GM19193 (cell line): ENCODE data around the gene ABCG1.

Experiments
- POLR2A ChIP-seq: IDR thresholded peaks from 4 replicates; pipeline ENCODE4 v1.6.1; 2011; ENCODE audit not compliant: insufficient read depth, insufficient read length; ENCODE audit errors: extremely low read depth

The ABCG1 gene

DNA sequence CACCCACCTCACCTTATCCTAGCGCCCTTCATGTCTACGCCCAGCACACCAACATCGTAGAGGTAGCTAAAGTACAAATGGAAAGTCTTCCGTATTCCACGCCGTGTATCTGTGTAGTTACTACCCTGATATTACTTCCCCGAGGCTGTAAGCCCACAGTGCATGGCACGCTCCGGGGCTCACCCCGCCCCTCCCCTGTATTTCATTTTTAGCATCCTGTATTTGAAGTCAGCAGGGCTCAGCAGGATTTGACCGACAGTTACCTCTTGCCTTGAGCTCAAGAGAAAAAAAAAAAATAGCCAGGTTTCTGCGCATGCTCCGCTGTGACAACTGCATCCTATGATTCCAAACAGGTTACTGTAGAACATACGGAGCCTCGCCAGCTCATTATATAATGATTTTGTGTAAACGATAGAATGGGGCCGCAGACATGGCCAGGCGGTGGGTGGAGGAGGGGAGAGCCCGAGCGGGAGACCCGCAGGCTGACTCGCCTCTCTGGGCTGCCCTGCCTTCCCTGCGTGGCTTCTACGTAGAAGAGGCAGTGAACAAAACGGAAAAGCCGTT, 1.3 kb downstream of the ABCG1 start:
- peak; percentile 51 for TF ChIP-seq POLR2A

- no peak for TF ChIP-seq POLR2A
Observed at GRCh38 chr21:42221581-42222345, 2.8 kb downstream of the ABCG1 start.

DNA sequence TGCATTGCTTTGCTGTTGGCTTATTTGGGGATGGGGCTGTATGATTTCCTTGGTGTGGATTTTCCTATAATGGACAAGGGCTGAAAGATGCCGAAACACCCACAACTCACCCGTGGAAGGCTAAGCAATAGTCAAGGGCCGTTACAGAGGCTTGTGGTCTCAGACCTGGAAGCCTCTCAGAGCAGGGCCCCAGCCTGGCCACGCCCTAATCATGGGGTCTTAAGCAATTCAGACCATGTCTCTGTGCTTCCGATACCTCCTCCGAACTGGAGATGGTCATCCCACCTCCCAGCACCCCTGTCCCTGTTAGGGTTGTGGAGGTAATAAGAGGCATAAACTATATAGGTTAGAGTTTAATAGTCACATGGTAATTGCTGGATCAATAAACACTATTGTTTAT, 3.4 kb downstream of the ABCG1 start:
- no peak for TF ChIP-seq POLR2A

GRCh38 chr21:42222821-42223390, 4.0 kb downstream of the ABCG1 start:
- TF ChIP-seq POLR2A: no peak

DNA sequence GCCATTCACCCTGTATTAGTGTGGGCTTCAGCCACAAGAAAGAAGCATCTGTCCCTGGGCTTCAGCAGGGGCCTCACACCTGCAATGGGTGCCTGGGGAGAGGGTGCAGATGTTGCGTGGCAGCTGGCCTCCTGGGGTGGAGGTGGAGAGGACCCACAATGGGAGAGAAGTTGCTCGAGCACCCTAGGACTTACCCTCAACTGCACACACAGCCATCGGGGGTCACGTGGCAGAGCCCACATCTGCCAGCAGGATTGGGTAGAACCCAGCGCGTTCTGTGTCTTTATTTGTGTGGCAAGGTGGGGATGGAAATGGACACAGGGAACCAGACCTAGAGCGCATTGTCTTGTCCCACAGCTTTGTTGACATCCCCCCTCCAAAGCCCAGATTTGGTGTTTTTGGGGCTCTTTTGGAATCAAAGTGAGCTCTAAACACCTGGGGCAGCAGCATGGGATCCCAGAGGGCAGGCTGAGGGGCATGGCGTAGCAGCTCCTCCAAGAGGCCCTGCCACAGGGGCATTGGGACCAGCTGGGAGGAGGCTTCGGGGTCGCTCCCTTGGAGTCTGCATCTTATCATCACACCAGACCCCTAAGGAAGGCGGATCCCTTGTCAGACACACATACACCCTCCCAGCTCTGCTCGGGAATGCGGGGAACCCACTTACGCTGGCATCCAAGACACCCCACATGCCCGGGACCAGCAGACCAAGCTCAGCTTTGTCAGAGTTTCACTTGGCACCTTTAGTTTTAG, 5.1 kb downstream of the ABCG1 start:
- TF ChIP-seq POLR2A: no peak

DNA sequence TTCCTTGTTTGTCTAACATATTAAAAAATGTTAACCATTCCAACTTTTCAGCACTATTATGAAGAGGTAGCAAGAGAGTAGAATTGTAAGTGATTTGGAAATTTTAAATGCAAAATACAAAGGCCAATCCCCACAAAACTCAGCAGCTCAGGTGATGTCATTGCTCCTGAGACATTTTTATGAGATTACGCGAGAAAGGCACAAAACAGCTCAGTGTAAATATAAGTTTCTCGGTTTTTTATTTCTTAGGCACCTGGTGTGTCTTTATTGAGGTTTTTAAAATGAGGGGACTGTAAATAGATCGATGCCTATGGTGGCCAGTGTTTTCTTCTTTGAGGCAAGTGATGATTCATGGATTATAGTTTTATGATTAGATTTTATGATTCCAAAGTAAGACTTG, 6.1 kb downstream of the ABCG1 start:
- no peak for TF ChIP-seq POLR2A

- no peak for TF ChIP-seq POLR2A
Observed at GRCh38 chr21:42225571-42226155, 6.7 kb downstream of the ABCG1 start.

DNA sequence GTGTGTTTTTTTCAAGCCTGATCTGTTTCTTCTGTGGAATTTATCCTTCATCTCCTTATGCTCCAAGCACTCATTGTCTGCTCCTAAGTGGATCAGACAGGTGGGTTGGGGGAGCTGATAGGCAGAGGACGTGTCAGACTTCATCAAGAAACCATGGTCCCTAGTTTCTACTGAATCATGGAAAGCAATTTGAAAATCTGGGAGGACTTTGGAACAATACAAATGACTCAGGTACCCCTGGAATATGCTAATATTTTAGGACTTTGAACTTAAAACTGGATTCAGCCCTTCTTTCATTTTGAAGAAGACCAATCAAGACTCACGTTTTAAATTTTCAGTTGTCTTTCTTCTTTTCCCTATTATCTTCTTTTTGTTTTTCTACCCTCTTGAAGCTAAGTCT, 7.7 kb downstream of the ABCG1 start:
- no peak for TF ChIP-seq POLR2A

GRCh38 chr21:42227909-42228708, 9.2 kb downstream of the ABCG1 start:
- peak; percentile 8 for TF ChIP-seq POLR2A

DNA sequence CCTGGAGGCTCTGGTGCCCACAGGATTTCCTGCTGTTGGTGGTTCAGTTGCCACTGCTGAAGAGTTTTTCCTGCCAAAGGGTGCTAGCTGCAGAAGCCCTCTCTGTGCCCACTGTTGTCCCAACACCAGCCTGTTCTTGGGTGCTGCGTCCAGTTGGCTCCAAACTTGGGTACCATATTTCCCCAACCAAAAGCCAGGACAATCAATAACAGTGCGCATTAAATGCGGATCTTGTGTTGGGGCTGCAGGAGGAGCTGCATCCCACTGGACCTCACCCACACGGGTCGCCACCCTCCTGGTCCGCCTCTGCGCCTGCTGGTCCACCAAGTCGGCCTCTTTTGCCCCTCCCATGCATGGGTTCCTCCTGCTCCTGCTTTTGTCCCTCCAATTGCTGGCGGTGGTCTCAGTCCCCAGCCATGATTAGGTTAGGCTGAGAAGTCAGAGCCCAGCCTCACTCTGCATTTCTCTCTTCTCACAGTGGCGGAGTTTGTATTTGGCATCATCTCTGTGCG, 9.8 kb downstream of the ABCG1 start:
- no peak for TF ChIP-seq POLR2A

DNA sequence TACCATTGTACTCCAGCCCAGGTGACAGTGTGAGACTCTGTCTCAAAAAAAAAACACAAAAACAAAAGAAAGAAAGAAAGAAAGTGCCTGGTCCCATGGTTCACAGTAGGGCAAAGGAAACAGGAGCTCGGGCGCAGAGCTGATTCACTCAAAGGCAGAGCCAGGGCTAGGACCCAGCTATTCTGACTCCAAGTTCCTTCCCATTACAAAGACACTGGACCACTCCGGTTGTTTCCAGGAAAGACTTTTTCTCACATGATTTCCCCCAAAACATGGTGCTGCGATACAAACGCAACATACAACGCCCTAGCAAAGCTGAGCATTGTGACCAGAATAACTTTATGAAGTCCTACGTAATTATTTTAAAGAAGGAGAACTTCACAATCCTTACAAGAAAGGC, 10.7 kb downstream of the ABCG1 start:
- TF ChIP-seq POLR2A: no peak

GRCh38 chr21:42230178-42230577, 11.2 kb downstream of the ABCG1 start:
- TF ChIP-seq POLR2A: no peak

- TF ChIP-seq POLR2A: no peak
Observed at GRCh38 chr21:42230636-42231035, 11.7 kb downstream of the ABCG1 start.

DNA sequence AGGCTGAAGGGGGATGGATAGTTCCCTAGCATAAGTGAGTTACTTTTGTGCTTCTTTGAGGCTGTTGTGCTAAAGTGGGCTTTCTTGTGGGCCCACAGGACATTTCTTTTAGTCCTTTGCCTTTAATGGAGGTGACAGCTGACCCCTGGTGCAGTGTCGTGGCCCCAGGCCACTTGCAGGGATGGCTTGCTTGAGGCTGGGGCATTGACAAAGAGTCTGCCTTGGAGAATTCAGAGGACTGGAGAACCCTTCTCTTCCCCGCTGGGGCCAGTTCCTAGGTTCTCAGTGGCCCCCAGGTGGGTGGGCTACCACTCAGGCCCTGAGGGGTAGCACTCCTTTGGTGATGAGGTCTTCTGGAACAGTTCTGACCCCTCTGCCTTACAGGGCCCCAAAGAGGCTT, 12.8 kb downstream of the ABCG1 start:
- TF ChIP-seq POLR2A: no peak
